IPS-15b (cell line): ENCODE results near the gene FAM185A.
"Not testable (repeated sequence)": the region's sequence is repeated elsewhere in the genome, so short reads cannot be mapped to it uniquely, and the experiment has no call there.

Experiments
- H3K27me3 ChIP-seq: one replicate; pipeline ENCODE4 v1.6.1; 2013; ENCODE audit warnings: low read length; ENCODE audit not compliant: control insufficient read depth, insufficient read depth
- H3K36me3 ChIP-seq: one replicate; pipeline ENCODE4 v1.6.1; 2013; ENCODE audit warnings: low read length; ENCODE audit not compliant: control insufficient read depth, insufficient read depth
- H3K4me1 ChIP-seq: one replicate; pipeline ENCODE4 v1.6.1; 2013; ENCODE audit warnings: mild to moderate bottlenecking, low read length; ENCODE audit not compliant: control insufficient read depth, insufficient read depth
- H3K4me3 ChIP-seq: one replicate; pipeline ENCODE4 v1.5.1; 2013; ENCODE audit warnings: low read depth, low read length
- H3K9ac ChIP-seq: one replicate; pipeline ENCODE4 v1.6.1; 2013; ENCODE audit warnings: low read depth, mild to moderate bottlenecking, low read length
- H3K9me3 ChIP-seq: one replicate; pipeline ENCODE4 v1.6.1; 2013; ENCODE audit warnings: mild to moderate bottlenecking, low read length; ENCODE audit not compliant: control insufficient read depth, insufficient read depth

Gene FAM185A

DNA sequence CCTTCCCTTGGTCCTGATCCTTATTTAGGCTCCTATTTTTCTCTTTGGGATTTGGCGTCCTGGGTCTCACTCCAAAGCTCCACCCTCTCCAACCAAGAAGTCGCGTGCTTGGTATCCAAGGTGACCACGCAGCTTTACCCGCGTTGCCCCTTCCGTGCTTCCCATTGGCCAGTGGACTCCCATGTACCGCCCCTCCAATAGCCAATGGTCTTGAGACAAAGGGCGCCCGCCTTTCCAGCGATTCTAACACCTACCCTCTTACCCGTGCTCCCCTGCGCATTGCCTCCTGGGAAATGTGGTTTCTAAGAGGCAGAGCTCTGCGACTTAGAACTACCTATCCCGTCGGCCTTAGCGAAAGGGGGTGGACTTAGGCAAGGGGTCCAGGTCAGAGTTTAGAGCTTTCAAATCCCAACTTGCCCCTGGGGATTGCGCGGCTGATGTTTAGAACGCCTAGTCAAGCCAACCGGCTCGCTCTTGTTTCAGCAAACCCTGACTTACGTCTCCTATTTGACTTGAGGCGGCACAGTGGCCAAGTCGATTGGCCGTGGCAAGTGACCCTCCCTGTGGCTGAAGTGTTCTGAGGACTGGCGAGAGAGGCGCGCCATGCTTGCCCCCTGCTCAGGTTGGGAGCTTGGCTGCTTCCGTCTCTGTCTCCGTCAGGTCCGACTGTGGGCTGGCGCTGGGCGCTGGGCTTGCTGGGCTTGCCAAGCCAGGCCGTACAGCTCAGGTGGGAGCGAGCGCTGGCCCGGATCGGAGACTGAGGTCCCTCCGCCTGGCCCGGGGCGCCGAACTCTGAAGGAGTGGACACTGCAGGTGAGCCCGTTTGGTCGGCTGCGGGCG is at the start of gene FAM185A:
Gene FAM185A, plus strand, starts transcription at position 395 of the 840 bp plus-strand sequence. Its CDS starts 209 bp downstream, at position 604.
- H3K4me3 ChIP-seq = peak within 1 kb of the TSS; percentile 74
- not testable (repeated sequence) for H3K9me3 ChIP-seq, H3K4me1 ChIP-seq, H3K27me3 ChIP-seq, H3K9ac ChIP-seq, H3K36me3 ChIP-seq

DNA sequence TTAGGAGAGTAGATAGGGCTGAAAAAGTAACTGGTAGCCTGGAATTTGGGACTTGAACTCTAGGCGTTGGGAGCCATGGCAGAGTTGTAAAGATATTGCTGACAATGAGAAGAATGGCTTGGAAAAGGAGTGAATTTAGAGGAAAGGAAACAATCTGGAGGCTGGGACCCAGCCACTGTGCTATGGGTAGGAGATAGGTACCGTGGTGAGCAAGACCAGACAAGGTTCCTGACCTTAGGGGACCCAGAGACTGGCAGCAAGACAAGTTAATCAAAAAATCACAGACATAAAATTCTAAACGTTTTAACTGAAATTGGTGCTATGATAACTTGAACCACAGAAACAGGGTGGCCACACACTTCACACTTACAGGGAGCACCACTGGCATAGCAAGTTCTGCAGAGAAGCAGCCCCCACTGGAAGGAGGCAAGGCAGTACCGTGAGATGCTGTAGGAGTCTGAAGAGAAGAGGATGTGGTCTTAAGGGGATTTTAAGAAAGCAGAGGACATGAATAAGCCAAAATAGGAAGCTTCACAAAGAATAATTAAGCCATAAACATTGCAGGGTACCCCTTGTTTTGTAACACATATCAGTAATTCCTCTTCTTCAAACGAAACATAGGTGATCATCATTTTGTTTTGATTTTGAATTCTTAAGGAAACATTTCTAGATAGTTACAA is 35.6 kb upstream of the FAM185A start:
- H3K9me3 ChIP-seq, H3K4me1 ChIP-seq, H3K4me3 ChIP-seq, H3K27me3 ChIP-seq, H3K36me3 ChIP-seq, H3K9ac ChIP-seq: not testable (repeated sequence)

DNA sequence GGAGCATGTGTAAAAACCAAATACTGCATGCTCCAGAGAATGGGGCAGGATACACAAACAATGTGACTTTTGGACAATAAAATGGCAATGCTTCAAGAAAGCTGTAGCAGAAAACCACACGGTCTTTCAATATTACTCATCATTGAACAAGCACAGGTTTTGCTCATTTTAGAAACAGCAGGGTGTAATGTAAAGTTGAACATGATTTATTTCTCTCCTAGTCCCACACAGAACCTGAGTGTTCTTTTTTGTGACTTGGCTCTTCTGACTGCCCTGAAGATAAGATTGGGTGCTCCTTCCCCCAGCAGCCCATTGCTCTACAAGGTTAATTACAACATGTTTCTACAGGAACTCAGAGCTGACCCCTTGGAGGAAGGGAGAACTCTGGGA is 35.1 kb upstream of the FAM185A start:
- not testable (repeated sequence) for H3K9ac ChIP-seq, H3K4me3 ChIP-seq, H3K4me1 ChIP-seq, H3K9me3 ChIP-seq, H3K36me3 ChIP-seq, H3K27me3 ChIP-seq

DNA sequence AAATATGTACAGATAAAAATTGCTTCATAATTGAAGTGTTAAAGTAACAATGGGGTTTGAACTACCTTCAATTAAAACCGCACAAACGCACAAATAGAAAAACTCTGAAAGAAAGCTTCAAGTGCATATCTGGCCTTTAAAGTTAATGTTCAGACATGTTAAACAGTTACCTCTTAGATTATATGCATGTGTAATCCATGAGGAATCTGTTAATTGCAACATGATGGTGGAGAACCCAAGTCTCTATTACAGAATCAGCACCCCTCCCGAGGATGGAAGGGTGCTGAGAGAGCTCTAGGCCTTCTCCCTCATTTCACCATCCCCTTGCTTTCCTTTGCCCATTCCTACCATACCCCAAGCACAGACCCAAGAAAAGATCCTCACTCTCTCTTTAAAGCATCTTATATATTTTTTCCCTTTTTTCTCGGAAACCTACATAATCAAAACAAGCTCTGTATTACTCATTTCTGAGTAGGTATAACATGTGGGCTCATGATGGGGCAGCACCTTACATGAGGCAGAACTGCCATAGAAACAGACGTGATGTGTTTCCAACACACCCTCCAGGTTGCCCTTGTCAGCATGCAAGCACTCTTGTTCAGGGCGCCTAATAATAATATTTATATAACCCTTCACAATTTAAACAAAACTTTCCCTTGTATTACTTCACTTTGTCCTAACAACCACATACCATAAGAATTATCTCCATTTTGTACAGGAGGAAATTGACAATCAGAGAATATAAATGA is 33.9 kb upstream of the FAM185A start:
- H3K27me3 ChIP-seq, H3K4me3 ChIP-seq, H3K9me3 ChIP-seq, H3K36me3 ChIP-seq, H3K4me1 ChIP-seq, H3K9ac ChIP-seq: not testable (repeated sequence)

DNA sequence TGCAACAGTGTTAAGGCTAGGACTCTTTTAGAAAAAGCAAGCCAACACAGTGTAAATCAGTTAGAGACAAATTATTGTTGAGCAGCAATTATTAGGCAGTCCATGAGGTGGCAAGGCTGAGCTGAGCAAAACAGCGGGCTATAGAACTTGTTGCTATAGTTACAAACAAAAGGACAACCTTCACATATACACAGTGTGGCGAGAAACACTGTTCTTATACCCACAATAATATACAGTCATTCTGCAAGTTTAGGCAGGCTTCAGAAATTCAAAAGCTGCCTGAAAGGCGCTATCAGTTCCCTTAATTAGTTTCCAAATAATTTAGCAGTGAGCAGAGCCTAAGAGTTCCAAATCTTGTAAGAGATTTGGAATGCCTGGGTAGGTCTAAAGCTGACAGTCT is 33.1 kb upstream of the FAM185A start:
- H3K4me1 ChIP-seq, H3K4me3 ChIP-seq, H3K27me3 ChIP-seq, H3K36me3 ChIP-seq, H3K9me3 ChIP-seq, H3K9ac ChIP-seq: not testable (repeated sequence)

DNA sequence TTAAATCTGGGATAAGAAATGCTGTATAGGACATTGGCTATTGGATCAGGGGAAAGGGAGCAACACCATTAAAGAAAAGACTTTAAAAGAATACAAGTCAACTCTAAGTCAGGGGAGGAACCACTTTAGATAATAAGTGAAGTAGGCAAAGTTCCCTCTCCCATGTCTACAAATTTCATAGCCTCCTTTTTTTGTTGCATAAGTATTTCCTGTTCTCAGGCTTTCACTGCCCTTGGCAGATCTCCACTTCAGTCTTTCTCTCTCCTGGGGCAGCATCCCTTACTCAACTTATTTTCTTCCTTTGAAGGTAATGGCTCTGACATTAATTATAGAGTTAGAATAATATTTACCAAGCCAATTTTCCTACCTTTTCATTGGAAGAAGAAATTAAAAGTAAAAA is 30.3 kb upstream of the FAM185A start:
- not testable (repeated sequence) for H3K9me3 ChIP-seq, H3K9ac ChIP-seq, H3K27me3 ChIP-seq, H3K36me3 ChIP-seq, H3K4me1 ChIP-seq, H3K4me3 ChIP-seq

DNA sequence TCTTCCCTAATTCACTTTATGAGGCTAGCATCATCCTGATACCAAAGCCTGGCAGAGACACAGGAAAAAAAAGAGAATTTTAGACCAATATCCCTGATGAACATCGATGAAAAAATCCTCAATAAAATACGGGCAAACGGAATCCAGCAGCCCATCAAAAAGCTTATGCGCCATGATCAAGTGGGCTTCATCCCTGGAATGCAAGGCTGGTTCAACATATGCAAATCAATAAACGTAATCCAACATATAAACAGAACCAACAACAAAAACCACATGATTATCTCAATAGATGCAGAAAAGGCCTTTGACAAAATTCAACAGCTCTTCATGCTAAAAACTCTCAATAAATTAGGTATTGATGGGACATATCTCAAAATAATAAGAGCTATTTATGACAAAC is 22.6 kb upstream of the FAM185A start:
- not testable (repeated sequence) for H3K9me3 ChIP-seq, H3K36me3 ChIP-seq, H3K9ac ChIP-seq, H3K27me3 ChIP-seq, H3K4me1 ChIP-seq, H3K4me3 ChIP-seq

DNA sequence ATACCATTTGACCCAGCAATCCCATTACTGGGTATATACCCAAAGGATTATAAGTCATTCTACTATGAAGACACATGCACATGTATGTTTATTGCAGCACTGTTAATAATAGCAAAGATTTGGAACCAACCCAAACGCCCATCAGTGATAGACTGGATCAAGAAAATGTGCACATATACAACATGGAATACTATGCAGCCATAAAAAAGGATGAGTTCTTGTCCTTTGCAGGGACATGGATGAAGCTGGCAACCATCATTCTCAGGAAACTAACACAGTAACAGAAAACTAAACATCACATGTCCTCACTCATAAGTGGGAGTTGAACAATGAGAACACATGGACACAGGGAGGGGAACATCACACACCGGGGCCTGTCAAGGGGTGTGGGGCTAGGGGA is 19.1 kb upstream of the FAM185A start:
- H3K4me3 ChIP-seq, H3K9ac ChIP-seq, H3K36me3 ChIP-seq, H3K4me1 ChIP-seq, H3K27me3 ChIP-seq, H3K9me3 ChIP-seq: not testable (repeated sequence)

DNA sequence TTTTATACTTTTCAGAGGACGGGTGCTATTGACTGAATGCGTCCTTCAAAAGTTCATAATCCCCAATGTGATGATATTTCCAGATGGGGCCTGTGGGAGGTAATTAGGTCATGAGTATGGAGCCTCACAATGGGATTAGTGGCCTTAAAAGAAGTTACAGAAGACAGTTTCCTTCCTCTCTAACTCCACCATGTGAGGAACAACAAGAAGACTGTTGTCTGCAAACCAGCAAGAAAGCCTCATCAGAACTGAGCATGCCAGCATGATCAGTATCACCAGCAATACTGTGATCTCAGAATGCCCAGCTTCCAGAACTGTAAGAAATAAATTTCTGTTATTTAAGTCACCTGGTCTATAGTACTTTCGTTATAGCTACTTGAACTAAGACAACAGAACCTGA is 18.4 kb upstream of the FAM185A start:
- not testable (repeated sequence) for H3K9me3 ChIP-seq, H3K36me3 ChIP-seq, H3K4me1 ChIP-seq, H3K4me3 ChIP-seq, H3K27me3 ChIP-seq, H3K9ac ChIP-seq

DNA sequence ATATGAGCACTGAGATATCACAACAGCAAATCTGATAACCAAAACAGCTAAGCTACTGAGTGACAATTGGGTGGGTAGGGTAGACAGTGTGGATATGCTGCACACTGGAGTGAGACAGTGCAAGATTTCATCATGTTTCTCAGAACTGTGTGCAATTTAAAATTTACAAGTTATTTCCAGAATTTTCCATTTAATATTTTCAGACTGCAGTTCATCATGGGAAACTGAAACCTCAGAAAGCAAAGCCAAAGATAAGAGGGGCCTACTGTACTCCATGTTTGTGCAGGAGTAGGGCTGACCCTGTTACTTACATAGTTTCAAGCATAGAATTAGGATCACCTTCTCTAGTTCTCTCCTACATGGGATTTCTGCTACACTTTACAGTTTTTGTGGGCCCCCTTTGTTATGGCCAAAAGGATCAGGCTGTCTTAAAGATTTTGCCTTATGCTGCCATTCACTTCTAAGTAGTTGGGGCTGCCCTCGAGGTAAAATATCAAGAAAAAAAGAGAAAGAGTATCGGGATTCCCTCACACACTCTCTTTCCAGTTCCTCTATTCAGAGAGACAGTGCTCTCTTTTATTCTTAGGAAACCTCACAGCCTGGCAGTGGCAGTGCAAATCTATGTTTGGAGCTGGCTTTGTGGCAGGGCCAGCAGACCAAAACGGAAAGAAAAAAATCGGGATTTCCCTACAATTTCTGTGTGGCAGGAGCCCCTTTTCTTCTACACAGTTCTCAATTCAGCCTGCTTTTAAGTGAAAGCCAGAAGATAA is 6.6 kb upstream of the FAM185A start:
- not testable (repeated sequence) for H3K27me3 ChIP-seq, H3K4me1 ChIP-seq, H3K36me3 ChIP-seq, H3K9ac ChIP-seq, H3K4me3 ChIP-seq, H3K9me3 ChIP-seq

DNA sequence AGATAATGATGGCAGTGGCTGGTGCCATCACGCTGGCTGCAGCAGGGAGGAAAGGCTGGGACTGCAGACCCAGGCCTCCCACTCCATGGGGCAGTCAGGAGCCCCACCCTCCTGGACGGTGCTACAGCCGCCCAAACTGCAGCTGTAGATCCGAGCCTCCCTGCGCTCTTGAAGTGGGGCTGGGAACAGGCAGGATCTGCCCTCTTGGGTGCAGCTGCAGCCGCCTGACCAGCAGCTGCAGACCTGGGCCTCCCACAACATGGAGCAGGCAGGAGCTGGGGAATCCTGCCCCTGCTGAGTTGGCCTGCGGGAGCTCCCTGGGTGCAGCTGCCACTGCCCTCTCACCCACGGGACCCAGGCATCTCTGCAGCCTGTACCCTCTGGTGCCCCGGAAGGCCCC is 4.9 kb upstream of the FAM185A start:
- not testable (repeated sequence) for H3K36me3 ChIP-seq, H3K9ac ChIP-seq

More for the DNA sequence above, 4.9 kb upstream of the FAM185A start:
- not testable (repeated sequence) for H3K4me3 ChIP-seq, H3K4me1 ChIP-seq, H3K9me3 ChIP-seq, H3K27me3 ChIP-seq
